Endothelial cell (in vitro differentiated cells): ENCODE results near the gene TJP2. TPM values are rescaled to one million over a fixed set of nuclear protein-coding genes. Genes with fewer than 3 reads are reported as not detected.
A peak's percentile ranks its signal among the peaks of the same experiment; 100 is the strongest.

ENCODE experiments used
- DNase-seq: peaks from one replicate; pipeline ENCODE4 v3.0.0; 2021; ENCODE audit warnings: low spot score
- H3K27ac Mint-ChIP-seq: one replicate; pipeline ENCODE4 v1.8.0; 2021; ENCODE audit warnings: mixed read lengths, inconsistent platforms; ENCODE audit not compliant: unreplicated experiment
- H3K27me3 Mint-ChIP-seq: one replicate; pipeline ENCODE4 v1.8.0; 2021; ENCODE audit warnings: mild to moderate bottlenecking, moderate library complexity, mixed read lengths, inconsistent platforms; ENCODE audit not compliant: unreplicated experiment
- H3K36me3 Mint-ChIP-seq: one replicate; pipeline ENCODE4 v1.8.0; 2021; ENCODE audit warnings: mild to moderate bottlenecking, low read depth, mixed read lengths, inconsistent platforms; ENCODE audit not compliant: unreplicated experiment
- H3K4me1 Mint-ChIP-seq: one replicate; pipeline ENCODE4 v1.8.0; 2021; ENCODE audit warnings: mild to moderate bottlenecking, mixed read lengths, inconsistent platforms; ENCODE audit not compliant: unreplicated experiment
- H3K4me3 Mint-ChIP-seq: one replicate; pipeline ENCODE4 v1.8.0; 2021; ENCODE audit warnings: mild to moderate bottlenecking, mixed read lengths, inconsistent platforms; ENCODE audit not compliant: unreplicated experiment
- H3K9me3 Mint-ChIP-seq: one replicate; pipeline ENCODE4 v1.8.0; 2021; ENCODE audit warnings: mixed read lengths, inconsistent platforms; ENCODE audit not compliant: unreplicated experiment
- total RNA-seq: library from RNA; stranded (reverse); fragmentation: NEBNext Ultra II Directional; extraction: Animal tissue kit (Norgen Biotek cat#: 25700); gene quantifications from one replicate; pipeline ENCODE4 v1.2.1, GENCODE V29; 2021; ENCODE audit not compliant: unreplicated experiment
- TF ChIP-seq, protein P1 (sequence below): fragments of 200-600 bp; sonication (generic); IDR thresholded peaks from one replicate; pipeline ENCODE4 v1.5.0; 2021; ENCODE audit warnings: antibody characterized with exemption; ENCODE audit not compliant: unreplicated experiment

The TJP2 gene
- total RNA-seq, 1 donor from 2014 or later: 198 TPM

GRCh38 chr9:69199769-69200470 lies 25.8 kb downstream of the TJP2 start:
- Mint-ChIP-seq H3K27ac (no peak overlapping the region), H3K27me3 (peaks cover 7% of the 10 kb centered on the region), H3K4me3 (no peak overlapping the region), H3K9me3 (no peaks in the 10 kb centered on the region), H3K4me1 (peaks cover 35% of the 10 kb centered on the region), H3K36me3 (peaks cover 27% of the 10 kb centered on the region)
- DNase-seq: no peak
- TF ChIP-seq, protein P1, sequence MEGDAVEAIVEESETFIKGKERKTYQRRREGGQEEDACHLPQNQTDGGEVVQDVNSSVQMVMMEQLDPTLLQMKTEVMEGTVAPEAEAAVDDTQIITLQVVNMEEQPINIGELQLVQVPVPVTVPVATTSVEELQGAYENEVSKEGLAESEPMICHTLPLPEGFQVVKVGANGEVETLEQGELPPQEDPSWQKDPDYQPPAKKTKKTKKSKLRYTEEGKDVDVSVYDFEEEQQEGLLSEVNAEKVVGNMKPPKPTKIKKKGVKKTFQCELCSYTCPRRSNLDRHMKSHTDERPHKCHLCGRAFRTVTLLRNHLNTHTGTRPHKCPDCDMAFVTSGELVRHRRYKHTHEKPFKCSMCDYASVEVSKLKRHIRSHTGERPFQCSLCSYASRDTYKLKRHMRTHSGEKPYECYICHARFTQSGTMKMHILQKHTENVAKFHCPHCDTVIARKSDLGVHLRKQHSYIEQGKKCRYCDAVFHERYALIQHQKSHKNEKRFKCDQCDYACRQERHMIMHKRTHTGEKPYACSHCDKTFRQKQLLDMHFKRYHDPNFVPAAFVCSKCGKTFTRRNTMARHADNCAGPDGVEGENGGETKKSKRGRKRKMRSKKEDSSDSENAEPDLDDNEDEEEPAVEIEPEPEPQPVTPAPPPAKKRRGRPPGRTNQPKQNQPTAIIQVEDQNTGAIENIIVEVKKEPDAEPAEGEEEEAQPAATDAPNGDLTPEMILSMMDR: no peak

DNA sequence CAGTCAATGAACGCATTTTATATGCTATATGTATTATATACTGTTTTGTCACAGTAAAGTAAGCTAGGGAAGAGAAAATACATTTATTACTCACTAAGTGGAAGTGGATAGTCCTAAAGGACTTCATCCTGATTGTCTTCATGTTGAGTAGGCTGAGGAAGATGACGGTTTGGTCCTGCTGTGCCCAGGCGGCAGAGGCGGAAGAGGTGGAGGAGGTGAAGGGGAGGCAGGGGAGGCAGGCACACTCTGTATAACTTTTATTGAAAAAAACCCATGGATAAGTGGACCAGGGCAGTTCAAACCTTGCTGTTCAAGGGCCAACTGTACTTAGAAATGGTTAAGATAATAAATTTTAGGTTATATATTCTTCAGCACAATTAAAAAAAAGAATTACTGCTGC lies 28.5 kb downstream of the TJP2 start:
- H3K4me1 Mint-ChIP-seq: peaks cover 40% of the 10 kb centered on the region
- H3K36me3 Mint-ChIP-seq: peaks cover 27% of the 10 kb centered on the region
- no peak for DNase-seq
- TF ChIP-seq, protein P1: no peak
- H3K4me3 Mint-ChIP-seq: no peak overlapping the region
- H3K9me3 Mint-ChIP-seq: no peaks in the 10 kb centered on the region
- no peak overlapping the region for H3K27ac Mint-ChIP-seq
- H3K27me3 Mint-ChIP-seq: peaks cover 10% of the 10 kb centered on the region

GRCh38 chr9:69204326-69204725 lies 30.2 kb downstream of the TJP2 start:
- no peak overlapping the region for H3K4me3 Mint-ChIP-seq
- H3K4me1 Mint-ChIP-seq: peaks cover 33% of the 10 kb centered on the region
- peak overlapping the region; percentile 10 for H3K27ac Mint-ChIP-seq

DNA sequence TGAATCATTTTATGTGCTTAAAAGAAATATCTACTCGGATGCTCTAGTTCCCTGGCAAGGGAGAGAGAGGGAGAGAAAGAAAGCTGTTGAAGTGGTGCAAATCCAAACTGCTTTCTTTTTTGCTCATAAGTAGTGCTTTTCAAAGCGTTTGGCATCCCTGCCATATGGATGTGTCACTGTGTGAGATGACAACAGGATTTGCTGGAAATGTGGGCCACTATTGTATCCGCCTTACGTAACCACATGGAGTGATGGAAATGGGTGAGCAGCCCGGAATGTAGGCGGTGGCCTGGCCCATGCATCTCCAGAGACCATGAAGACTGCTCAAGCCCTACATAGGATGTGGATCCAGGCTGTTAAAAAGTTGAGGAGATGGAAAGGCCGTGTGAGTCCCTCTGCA lies 30.8 kb downstream of the TJP2 start:
- Mint-ChIP-seq H3K9me3 (no peaks in the 10 kb centered on the region), H3K27ac (no peak overlapping the region), H3K36me3 (peaks cover 23% of the 10 kb centered on the region), H3K4me1 (peaks cover 28% of the 10 kb centered on the region), H3K27me3 (peaks cover 11% of the 10 kb centered on the region), H3K4me3 (no peak overlapping the region)
- TF ChIP-seq, protein P1: no peak
- no peak for DNase-seq

More at GRCh38 chr9:69204326-69204725, 30.2 kb downstream of the TJP2 start:
- Mint-ChIP-seq H3K27me3 (peaks cover 11% of the 10 kb centered on the region), H3K9me3 (no peaks in the 10 kb centered on the region), H3K36me3 (peaks cover 27% of the 10 kb centered on the region)
- TF ChIP-seq, protein P1: no peak
- no peak for DNase-seq

DNA sequence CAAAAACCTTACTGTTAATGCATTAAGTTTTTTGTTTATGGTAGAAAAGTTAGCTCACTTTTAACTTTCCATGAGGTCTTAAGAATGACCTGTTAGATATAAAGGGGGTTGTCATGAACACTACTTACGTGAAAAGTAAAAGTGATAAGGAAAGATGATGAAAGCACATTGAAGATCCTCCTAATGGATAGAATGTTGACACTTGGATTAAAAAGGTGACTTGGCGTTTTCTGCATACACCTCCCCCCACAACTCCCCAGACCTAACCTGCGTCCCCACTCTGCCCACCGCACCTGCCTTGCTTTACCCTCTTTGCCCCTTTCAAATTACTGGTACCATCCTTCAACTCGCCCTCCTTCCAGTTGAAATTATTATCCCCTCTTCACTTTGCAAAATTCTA lies 32.0 kb downstream of the TJP2 start:
- peaks cover 12% of the 10 kb centered on the region for H3K36me3 Mint-ChIP-seq
- peaks cover 11% of the 10 kb centered on the region for H3K27me3 Mint-ChIP-seq
- TF ChIP-seq, protein P1: no peak
- no peak overlapping the region for H3K4me3 Mint-ChIP-seq
- DNase-seq: no peak
- H3K4me1 Mint-ChIP-seq: peaks cover 19% of the 10 kb centered on the region
- H3K9me3 Mint-ChIP-seq: no peaks in the 10 kb centered on the region
- no peak overlapping the region for H3K27ac Mint-ChIP-seq
